ENCODE data around the gene ZNF473. TPM values are rescaled to one million over a fixed set of nuclear protein-coding genes. Genes with fewer than 3 reads are reported as not detected.
"Not testable (repeated sequence)": the region's sequence is repeated elsewhere in the genome, so short reads cannot be mapped to it uniquely, and the experiment has no call there.

Gene ZNF473
- total RNA-seq, 1 donor from 2014 or later = 3.6 TPM

GRCh38 chr19:50097884-50098283 lies 72.1 kb downstream of the ZNF473 start:
- not testable (repeated sequence) for DNase-seq (ENCODE audit: low read depth in 2 of 2)

GRCh38 chr19:50098892-50099291 lies 73.1 kb downstream of the ZNF473 start:
- not testable (repeated sequence) for DNase-seq (ENCODE audit: low read depth in 2 of 2)

- DNase-seq (ENCODE audit: low read depth in 2 of 2) = not testable (repeated sequence)
Measured at GRCh38 chr19:50099696-50100095, 73.9 kb downstream of the ZNF473 start.

GRCh38 chr19:50100946-50101345 lies 75.1 kb downstream of the ZNF473 start:
- DNase-seq (ENCODE audit: low read depth in 2 of 2) = not testable (repeated sequence)

Other genes starting within 250 kb of the ZNF473 start
- gene FUZ, start 212.7 kb upstream of the ZNF473 start, total RNA-seq = 12.7 and 18.6 TPM in 2 replicates
- 7.6 and 15.2 TPM in 2 replicates for gene MED25, start 207.7 kb upstream of the ZNF473 start, total RNA-seq
- 32.6 and 74.1 TPM in 2 replicates for gene PTOV1, start 174.8 kb upstream of the ZNF473 start, total RNA-seq
- 27.6 and 35.9 TPM in 2 replicates for gene PNKP, start 158.4 kb upstream of the ZNF473 start, total RNA-seq
- 5.1 and 7.6 TPM in 2 replicates for gene AKT1S1, start 148.7 kb upstream of the ZNF473 start, total RNA-seq
- 7.6 and 9.4 TPM in 2 replicates for gene TBC1D17, start 148.3 kb upstream of the ZNF473 start, total RNA-seq
- gene IL4I1, start 129.1 kb upstream of the ZNF473 start, total RNA-seq = 1.6 and 1.9 TPM in 2 replicates
- 3.3 and 5.2 TPM in 2 replicates for gene ATF5, start 96.8 kb upstream of the ZNF473 start, total RNA-seq
- gene NUP62, start 96.5 kb upstream of the ZNF473 start, total RNA-seq = 18.9 and 24.5 TPM in 2 replicates
- gene SIGLEC11, start 64.8 kb upstream of the ZNF473 start, total RNA-seq = not detected in 2 replicates
- gene VRK3, start 633 bp upstream of the ZNF473 start, total RNA-seq = 15.0 and 19.1 TPM in 2 replicates
- not detected in 2 replicates for gene IZUMO2, start 137.3 kb downstream of the ZNF473 start, total RNA-seq
- gene MYH14, start 177.6 kb downstream of the ZNF473 start, total RNA-seq = under 0.01 and 0.25 TPM in 2 replicates

Measured in dermis microvascular lymphatic vessel endothelial cell (primary cell).